T-helper 9 cell (primary cell): ENCODE results near the gene TP53AIP1.

ENCODE experiments used
- DNase-seq: peaks from one replicate; pipeline ENCODE4 v3.0.0-alpha.2; 2020

The TP53AIP1 gene

GRCh38 chr11:128942272-128942612 is 429 bp downstream of the TP53AIP1 start:
- no peak for DNase-seq

GRCh38 chr11:128941573-128942271 is 949 bp downstream of the TP53AIP1 start:
- no peak for DNase-seq

GRCh38 chr11:128941110-128941509 is 1.6 kb downstream of the TP53AIP1 start:
- DNase-seq = no peak

- DNase-seq = no peak
Measured at GRCh38 chr11:128940603-128941002, 2.1 kb downstream of the TP53AIP1 start.

- DNase-seq = no peak
Measured at GRCh38 chr11:128940156-128940555, 2.5 kb downstream of the TP53AIP1 start.

- DNase-seq = no peak
Measured at GRCh38 chr11:128939591-128939990, 3.1 kb downstream of the TP53AIP1 start.

- no peak for DNase-seq
Measured at GRCh38 chr11:128938156-128938885, 4.3 kb downstream of the TP53AIP1 start.

GRCh38 chr11:128937480-128937879 is 5.2 kb downstream of the TP53AIP1 start:
- DNase-seq = no peak

- no peak for DNase-seq
Measured at GRCh38 chr11:128936606-128937251, 5.9 kb downstream of the TP53AIP1 start.

GRCh38 chr11:128934926-128935325 is 7.7 kb downstream of the TP53AIP1 start:
- DNase-seq = no peak

GRCh38 chr11:128934351-128934750 is 8.3 kb downstream of the TP53AIP1 start:
- DNase-seq = no peak

GRCh38 chr11:128933481-128934178 is 9.0 kb downstream of the TP53AIP1 start:
- DNase-seq = no peak

GRCh38 chr11:128931668-128932067 is 11.0 kb downstream of the TP53AIP1 start:
- DNase-seq = no peak

- no peak for DNase-seq
Measured at GRCh38 chr11:128931066-128931465, 11.6 kb downstream of the TP53AIP1 start.

- no peak for DNase-seq
Measured at GRCh38 chr11:128929991-128930390, 12.7 kb downstream of the TP53AIP1 start.

GRCh38 chr11:128929468-128929867 is 13.2 kb downstream of the TP53AIP1 start:
- no peak for DNase-seq

- no peak for DNase-seq
Measured at GRCh38 chr11:128928400-128928799, 14.3 kb downstream of the TP53AIP1 start.

- DNase-seq = no peak
Measured at GRCh38 chr11:128927683-128928336, 14.9 kb downstream of the TP53AIP1 start.

- no peak for DNase-seq
Measured at GRCh38 chr11:128927108-128927461, 15.6 kb downstream of the TP53AIP1 start.

- no peak for DNase-seq
Measured at GRCh38 chr11:128926437-128927107, 16.1 kb downstream of the TP53AIP1 start.

GRCh38 chr11:128926000-128926399 is 16.7 kb downstream of the TP53AIP1 start:
- no peak for DNase-seq

- DNase-seq = no peak
Measured at GRCh38 chr11:128925250-128925600, 17.4 kb downstream of the TP53AIP1 start.
